SU-DHL-6 (cell line): ENCODE data around the gene NCAPD3.

ENCODE experiments used
- CTCF ChIP-seq: fragments of 200-600 bp; sonication (generic); IDR thresholded peaks from one replicate; pipeline ENCODE4 v1.5.1; 2017; ENCODE audit warnings: antibody characterized with exemption, mild to moderate bottlenecking, low read length, moderate library complexity; ENCODE audit not compliant: insufficient read depth, poor library complexity, severe bottlenecking
- EZH2phosphoT487 ChIP-seq: fragments of 200-600 bp; sonication (generic), shearing (Covaris generic); conservative IDR thresholded peaks from 2 replicates; pipeline ENCODE4 v1.6.1; 2018; ENCODE audit warnings: mild to moderate bottlenecking, antibody characterized with exemption, low read length, moderate library complexity, mixed read lengths

- no peak for TF ChIP-seq CTCF
- no peak for TF ChIP-seq EZH2phosphoT487
Measured at GRCh38 chr11:134254433-134255183, 30.8 kb upstream of the NCAPD3 start.
